Fibroblast of skin of left quadriceps (primary cell): ENCODE measurements around the gene RRP1B.
"Not testable (repeated sequence)": the region's sequence is repeated elsewhere in the genome, so short reads cannot be mapped to it uniquely, and the experiment has no call there.

Experiments
- DNase-seq, 2 experiments: peaks; one replicate each; pipeline ENCODE4 v3.0.0-alpha.2; 2013; ENCODE audit warnings: low read depth in 2 of 2

The RRP1B gene

DNA sequence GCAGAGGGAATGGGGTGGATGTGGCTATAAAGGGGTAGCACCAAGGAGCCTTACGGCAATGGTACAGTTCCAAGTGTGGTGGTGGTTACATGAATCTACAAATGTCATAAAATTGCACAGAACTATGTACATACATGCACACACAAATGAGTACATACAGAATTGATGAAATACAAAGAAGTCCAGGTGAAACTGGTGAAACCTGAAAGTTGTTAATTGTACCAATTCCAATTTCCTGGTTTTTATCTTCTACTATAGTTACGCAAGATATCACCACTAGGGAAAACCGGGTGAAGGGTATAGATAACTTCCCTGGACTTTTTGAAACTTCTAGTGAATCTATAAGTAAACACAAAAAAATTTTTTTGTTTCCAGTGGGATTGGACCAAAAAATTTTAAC lies 19.0 kb upstream of the RRP1B start:
- DNase-seq = no peak

DNA sequence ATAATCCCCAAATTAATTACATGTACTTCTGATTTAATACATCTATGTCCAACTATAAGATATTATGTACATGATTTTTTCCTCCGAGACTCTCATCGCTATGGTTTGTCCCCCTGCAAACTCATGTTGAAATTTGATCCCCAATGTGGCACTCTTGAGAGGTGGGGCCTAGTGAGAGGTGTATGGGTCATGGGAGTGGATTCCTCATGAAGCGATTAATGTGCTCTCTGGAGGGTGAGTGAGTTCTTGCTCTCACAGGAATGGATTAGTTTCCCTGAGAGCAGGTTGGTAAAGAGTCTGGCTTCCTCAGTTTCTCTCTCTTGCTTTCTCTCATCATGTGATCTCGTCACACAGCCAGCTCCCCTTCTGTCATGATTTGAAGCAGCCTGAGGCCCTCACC lies 16.2 kb upstream of the RRP1B start:
- no peak for DNase-seq

DNA sequence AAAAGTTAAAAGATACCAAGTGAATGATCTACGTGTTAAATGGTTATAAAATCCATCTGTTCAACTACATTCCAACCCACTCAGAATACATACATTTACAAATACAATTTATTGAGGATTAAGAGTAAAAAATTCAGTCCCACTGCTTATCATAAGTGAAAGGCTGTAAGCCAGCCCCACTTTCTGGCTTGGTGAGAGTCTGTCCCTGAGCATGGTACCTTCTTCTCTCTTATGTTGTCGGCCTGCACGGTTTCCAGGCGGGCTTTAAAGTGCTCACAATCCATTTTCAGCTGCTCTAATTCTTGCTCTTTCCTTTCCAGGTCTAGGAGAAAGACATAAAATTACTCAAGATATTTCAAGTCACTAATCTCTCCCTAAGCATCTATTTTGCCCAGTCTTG lies 15.3 kb upstream of the RRP1B start:
- DNase-seq = no peak

GRCh38 chr21:43644609-43645008 lies 14.8 kb upstream of the RRP1B start:
- DNase-seq = no peak

GRCh38 chr21:43645136-43645891 lies 14.0 kb upstream of the RRP1B start:
- DNase-seq = peak; percentile 72 to 73

DNA sequence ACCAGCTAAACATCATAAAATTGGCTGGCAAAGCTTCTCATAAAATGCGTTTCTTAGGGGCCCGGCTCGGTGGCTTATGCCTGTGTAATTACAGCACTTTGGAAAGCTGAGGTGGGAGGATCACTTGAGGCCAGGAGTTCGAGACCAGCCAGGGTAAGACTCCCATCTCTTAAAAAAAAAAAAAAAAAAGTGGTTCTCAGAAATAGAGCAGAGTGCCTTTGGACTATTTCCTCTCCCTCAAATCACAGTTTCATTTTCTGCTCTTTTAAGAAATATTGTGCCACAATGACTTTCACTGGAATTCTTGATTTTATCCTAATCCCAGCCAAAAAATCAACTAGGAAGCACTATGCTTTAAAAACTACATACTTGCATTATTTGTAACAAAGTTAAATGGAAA lies 13.4 kb upstream of the RRP1B start:
- DNase-seq = no peak

GRCh38 chr21:43646550-43647260 lies 12.7 kb upstream of the RRP1B start:
- peak; percentile 77 to 82 for DNase-seq

- no peak for DNase-seq
Observed at GRCh38 chr21:43648171-43648570, 11.2 kb upstream of the RRP1B start.

DNA sequence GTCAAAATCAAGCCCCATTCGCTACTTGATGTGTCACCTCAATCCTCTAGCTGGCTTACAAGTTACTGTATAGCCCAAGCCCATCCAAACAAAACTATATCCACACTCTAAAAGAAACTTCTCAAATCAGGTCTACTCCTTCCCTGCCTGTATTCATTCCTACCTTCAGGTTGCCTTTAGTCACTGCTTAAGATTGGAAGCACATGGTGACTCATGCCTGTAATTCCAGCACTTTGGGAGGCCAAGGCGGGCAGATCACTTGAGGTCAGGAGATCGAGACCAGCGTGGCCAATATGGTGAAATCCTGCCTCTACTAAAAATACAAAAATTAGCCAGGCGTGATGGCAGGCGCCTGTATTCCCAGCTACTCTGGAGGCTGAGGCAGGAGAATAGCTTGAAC lies 7.4 kb upstream of the RRP1B start:
- not testable (repeated sequence) for DNase-seq

GRCh38 chr21:43652616-43653015 lies 6.7 kb upstream of the RRP1B start:
- no peak for DNase-seq

- no peak for DNase-seq
Observed at GRCh38 chr21:43653626-43654025, 5.7 kb upstream of the RRP1B start.

GRCh38 chr21:43654806-43655489 lies 4.4 kb upstream of the RRP1B start:
- peak in 1 of 2 experiments; percentile 51 for DNase-seq

DNA sequence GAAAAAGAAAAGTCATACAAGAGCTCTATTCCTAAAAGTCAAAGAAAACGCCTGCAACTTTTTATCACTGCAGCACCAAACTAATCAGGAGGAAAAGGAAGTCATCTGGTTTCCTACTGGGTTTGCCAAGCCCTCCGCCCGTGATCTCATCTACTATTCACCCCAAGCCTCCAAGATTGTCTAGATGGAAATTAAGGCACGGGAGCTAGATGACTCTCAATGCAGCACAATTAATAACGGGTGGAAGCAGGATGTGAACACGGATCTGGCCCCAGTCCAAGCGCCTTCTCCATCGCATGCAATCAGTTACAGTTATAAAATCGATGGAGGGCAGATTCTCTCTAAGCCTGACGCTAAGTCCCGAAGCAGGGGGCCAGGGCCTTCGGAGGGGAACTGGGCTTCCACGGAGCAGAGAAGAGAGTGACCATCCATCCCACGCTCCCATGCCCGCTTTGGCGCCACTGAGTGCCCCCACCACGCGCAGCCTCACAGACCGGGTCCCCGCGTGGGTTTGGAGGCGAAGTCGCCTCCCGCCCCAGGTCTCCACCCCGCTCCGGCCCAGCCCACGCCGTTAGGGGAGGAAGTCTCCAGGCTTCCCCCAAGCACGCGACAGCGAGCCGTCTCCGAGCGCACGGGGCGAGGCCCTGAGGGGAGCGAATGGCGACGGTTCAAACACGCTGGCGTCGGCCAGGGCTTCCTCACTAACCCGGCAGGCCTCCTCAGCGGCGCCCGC lies 1.8 kb upstream of the RRP1B start:
- no peak for DNase-seq

DNA sequence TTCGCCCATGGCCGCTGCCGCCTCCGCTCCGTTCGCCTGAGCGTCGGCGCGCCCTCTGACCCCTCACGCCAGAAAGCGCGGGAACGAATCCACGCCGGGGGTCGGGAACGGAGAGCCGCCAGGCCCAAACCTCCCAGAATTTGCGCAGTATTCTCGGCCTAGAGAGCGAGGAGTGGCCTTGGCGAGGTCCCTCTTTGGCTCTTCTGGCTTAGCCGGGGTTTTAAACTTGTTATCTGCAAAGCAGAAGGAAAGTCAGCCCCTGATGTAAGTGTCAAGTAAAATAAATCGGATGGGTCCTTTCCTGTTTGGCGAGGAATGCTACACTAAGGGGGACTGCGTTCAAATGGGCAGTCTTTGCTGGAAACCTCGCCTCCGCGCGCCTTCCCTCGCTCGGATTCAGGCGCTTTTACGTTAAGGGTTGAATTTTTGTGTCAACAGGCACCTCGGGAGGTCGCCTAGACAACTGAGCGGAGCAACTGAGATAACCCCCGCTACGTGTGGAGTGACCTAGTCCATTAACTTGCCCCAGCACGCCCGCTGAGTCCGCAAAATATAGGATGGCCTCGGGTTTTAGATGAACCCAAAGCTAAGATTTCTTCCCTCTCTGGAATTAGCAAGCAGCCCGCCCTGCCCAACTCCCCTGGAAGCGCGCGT lies 1.1 kb upstream of the RRP1B start:
- DNase-seq = no peak

DNA sequence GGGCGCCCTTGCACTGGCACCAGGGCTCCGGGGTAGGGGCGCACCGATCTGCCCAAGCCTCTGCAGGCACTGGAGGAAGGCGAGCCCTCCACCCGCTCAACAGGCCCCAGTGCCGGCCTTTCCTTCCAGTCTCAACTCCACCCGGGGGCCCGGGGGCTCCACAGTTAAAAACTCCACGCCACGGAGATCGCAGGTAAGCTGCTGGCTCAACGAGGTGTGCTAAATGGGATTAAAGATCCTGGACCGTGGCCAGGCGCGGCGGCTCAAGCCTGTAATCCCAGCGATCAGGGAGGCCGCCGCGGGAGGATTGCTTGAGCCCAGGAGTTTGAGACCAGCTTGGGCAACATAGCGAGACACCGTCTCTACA lies 608 bp upstream of the RRP1B start:
- DNase-seq = no peak

DNA sequence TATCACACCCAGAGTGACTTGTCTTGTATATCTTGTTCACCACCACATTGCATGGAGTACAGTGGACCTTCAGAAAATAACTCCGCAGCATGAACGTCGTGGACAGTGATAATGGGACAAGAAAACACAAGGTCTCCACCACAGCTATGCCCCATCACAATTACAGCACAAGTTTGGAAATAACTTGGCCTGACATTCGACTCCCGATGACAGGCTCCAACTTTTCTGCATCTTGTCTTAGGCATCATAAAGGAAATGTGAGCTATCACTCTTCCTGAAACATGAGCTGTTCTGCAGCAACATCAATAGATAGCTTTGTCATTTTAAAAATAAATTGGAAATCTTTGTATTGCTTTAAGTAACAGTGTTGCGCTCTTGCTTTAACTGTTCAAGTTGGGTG lies 2.9 kb downstream of the RRP1B start:
- no peak for DNase-seq

- no peak for DNase-seq
Observed at GRCh38 chr21:43663033-43663432, 3.7 kb downstream of the RRP1B start.

GRCh38 chr21:43664358-43664757 lies 5.0 kb downstream of the RRP1B start:
- no peak for DNase-seq

DNA sequence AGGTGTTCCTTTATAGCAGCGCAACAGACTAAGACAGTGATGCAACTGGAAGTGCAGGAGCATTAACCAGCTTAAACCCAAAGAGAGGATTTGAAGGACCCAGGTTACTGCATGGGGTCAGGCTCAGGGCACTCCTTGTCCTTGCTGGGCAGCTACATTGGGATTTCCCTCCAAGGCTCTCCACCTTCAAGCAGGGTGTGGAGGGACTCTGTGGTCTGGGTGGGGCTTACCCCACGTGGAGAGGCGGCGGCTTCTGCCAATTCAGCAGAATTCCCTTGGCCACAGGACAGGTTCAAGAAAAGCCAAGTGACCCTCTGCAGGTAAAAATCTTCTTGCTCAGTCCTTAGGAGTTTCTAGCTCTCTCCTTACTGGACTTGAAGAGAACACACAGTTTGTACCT lies 6.5 kb downstream of the RRP1B start:
- no peak for DNase-seq

DNA sequence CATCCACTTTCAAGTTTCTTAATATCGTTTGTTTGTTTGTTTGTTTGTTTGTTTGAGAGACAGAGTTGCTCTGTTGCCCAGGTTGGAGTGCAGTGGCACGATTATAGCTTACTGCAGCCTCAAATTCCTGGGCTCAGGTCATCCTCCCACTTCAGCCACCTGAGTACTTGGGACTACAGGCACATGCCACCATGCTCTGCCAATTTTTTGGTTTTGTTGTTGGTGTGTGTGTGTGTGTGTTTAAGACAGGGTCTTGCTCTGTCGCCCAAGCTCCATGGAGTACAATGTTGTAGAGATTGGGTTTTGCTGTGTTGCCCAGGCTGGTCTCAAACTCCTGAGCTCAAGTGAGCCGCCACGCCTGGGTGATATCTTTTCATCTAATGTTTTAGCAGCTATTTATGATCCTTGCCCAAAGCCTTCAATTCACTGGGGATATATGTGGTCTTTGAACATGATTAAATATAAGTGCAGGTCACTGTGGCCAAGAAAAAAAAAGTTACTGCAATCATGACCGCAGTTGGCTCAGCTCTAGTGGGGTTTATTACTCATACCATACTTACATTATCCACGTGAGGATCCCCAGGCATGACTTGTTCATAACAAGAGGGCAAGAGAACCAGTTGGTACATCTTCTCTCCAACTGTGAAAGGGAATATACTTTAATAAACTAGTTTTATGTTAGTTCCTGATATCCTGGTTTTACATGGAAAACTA lies 8.0 kb downstream of the RRP1B start:
- DNase-seq = no peak
